BJ (cell line): ENCODE measurements around the gene EGLN1. TPM values are rescaled to one million over a fixed set of nuclear protein-coding genes. Genes with fewer than 3 reads are reported as not detected.

Experiments used
- CTCF ChIA-PET: fragments of 350-600 bp; formaldehyde crosslinking; extraction: SDS; loops from one replicate; lab custom pipeline; 2021; ENCODE audit warnings: antibody characterized with exemption, inconsistent platforms; lab: Yijun Ruan, JAX
- POLR2A ChIA-PET: fragments of 300-600 bp; sonication (Branson Sonifier 250); formaldehyde crosslinking; extraction: SDS; loops from one replicate; lab custom pipeline; 2021; ENCODE audit warnings: antibody characterized with exemption; lab: Charles Lee
- DNase-seq: peaks from one replicate; pipeline ENCODE4 v3.0.0-alpha.2; 2011; ENCODE audit warnings: low read depth
- H3K27me3 ChIP-seq: 2 replicates; pipeline ENCODE4 v1.6.0; 2011; ENCODE audit warnings: low read length; ENCODE audit not compliant: control insufficient read depth, insufficient read depth
- H3K36me3 ChIP-seq: 2 replicates; pipeline ENCODE4 v1.5.1; 2011; ENCODE audit warnings: low read length; ENCODE audit not compliant: control insufficient read depth, insufficient read depth
- H3K4me3 ChIP-seq: 2 replicates; pipeline ENCODE4 v1.5.1; 2011; ENCODE audit warnings: low read depth, mild to moderate bottlenecking, control low read depth, low read length
- polyA plus RNA-seq: library from polyadenylated mRNA; depleted of rRNA; stranded (reverse); fragments of >200 nt; gene quantifications from 2 replicates; pipeline ENCODE4 v1.2.3, GENCODE V29; 2011
- TF ChIP-seq, protein P1 (sequence below): IDR thresholded peaks from 2 replicates; pipeline ENCODE4 v1.5.1; 2011; ENCODE audit warnings: low read depth, mild to moderate bottlenecking, control low read depth, inconsistent platforms, low read length, moderate library complexity; ENCODE audit not compliant: insufficient read depth

Gene EGLN1
- polyA plus RNA-seq, 1 experiment, result 17.5 TPM

DNA sequence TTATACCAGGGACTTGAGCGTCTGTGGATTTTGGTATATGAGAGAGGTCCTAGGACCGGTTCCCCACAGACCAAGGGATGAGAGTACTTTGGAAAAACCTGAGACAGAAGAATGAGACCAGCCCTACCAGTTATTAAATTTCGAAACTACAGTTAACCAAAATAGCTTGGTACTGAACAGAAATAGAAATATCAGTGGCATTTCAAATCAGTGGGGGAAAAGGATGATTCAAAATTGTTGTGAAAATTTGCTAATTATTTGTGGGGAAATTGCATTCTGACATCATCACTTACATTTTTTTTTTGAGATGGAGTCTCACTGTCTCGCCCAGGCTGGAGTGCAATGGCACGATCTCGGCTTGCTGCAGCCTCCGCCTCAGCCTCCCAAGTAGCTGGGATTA, 92.6 kb downstream of the EGLN1 start:
- Histone ChIP-seq H3K27me3 (no peaks in the 10 kb centered on the region), H3K4me3 (no peak overlapping the region), H3K36me3 (no peaks in the 10 kb centered on the region)
- DNase-seq, result no peak
- TF ChIP-seq, protein P1, sequence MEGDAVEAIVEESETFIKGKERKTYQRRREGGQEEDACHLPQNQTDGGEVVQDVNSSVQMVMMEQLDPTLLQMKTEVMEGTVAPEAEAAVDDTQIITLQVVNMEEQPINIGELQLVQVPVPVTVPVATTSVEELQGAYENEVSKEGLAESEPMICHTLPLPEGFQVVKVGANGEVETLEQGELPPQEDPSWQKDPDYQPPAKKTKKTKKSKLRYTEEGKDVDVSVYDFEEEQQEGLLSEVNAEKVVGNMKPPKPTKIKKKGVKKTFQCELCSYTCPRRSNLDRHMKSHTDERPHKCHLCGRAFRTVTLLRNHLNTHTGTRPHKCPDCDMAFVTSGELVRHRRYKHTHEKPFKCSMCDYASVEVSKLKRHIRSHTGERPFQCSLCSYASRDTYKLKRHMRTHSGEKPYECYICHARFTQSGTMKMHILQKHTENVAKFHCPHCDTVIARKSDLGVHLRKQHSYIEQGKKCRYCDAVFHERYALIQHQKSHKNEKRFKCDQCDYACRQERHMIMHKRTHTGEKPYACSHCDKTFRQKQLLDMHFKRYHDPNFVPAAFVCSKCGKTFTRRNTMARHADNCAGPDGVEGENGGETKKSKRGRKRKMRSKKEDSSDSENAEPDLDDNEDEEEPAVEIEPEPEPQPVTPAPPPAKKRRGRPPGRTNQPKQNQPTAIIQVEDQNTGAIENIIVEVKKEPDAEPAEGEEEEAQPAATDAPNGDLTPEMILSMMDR, result no peak
- CTCF ChIA-PET, result interaction anchor here (1.2 kb wide), 1 partner anchor 336 kb away, joined by 3 read pairs; no protein-coding TSS in a partner anchor
- POLR2A ChIA-PET, result no interaction called here

DNA sequence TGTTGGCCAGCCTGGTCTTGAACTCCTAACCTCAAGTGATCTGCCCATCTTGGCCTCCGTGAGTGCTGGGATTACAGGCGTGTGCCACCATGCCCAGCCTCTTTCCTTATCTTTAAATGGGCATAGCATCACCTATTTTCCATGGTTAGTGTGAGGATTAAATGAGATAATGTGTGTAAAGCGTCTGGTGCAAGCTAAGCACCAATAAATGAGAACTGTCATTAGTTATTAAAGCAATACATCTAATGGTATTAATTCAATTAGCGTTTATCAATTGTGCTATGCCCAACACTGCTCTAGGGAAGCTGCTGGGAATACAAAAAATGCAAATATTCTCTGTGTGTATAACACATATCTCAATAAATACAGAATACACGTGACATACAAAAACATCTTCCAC, 94.5 kb downstream of the EGLN1 start:
- Histone ChIP-seq H3K4me3 (no peak overlapping the region), H3K27me3 (no peaks in the 10 kb centered on the region), H3K36me3 (no peaks in the 10 kb centered on the region)
- ChIA-PET CTCF (no interaction called here), POLR2A (no interaction called here)
- TF ChIP-seq, protein P1, result no peak
- no peak for DNase-seq

DNA sequence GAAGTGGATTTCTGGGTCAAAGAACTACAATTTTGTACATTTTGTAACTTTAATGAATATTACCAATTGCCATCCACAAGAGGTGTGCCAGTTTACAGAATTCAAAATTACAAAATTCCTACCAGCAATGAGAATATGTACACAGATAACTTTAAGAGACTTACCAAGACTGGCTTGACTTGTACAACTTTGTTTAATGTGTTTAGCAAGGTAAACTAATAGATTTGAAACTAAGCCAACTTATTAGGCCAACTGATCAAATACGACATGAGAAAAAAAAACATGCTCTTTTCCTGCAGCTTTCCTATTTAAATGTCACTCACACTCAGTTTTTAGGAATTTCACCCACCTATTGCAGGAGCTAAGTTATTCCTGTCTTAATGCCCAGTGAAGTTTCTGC, 95.8 kb downstream of the EGLN1 start:
- Histone ChIP-seq H3K36me3 (no peaks in the 10 kb centered on the region), H3K4me3 (no peak overlapping the region), H3K27me3 (no peaks in the 10 kb centered on the region)
- POLR2A ChIA-PET, result no interaction called here
- DNase-seq, result no peak
- TF ChIP-seq, protein P1, result no peak
- CTCF ChIA-PET, result interaction anchor here (1.0 kb wide), 1 partner anchor 16 kb away, joined by 3 read pairs; no protein-coding TSS in a partner anchor

DNA sequence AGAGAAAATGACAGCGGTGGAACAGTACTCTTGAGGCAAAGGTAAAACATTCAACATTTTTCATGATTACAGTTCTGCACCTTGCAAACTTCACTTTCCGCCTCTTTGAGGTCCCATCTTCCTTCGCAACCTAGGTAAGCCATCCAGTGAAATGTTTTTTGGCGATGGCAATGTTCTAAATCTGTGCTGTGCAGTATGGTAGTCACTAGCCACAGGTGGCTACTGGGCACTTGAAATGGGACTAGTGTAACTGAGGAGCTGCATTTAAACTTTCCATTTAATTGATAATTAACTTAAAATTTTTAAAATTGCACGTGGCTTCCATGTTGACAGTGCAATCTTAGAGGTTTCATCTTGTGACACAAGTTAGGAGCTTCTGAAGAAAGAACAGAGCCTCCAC, 97.4 kb downstream of the EGLN1 start:
- no peak for DNase-seq
- Histone ChIP-seq H3K27me3 (no peaks in the 10 kb centered on the region), H3K4me3 (no peak overlapping the region), H3K36me3 (no peaks in the 10 kb centered on the region)
- ChIA-PET CTCF (no interaction called here), POLR2A (no interaction called here)
- TF ChIP-seq, protein P1, result no peak

DNA sequence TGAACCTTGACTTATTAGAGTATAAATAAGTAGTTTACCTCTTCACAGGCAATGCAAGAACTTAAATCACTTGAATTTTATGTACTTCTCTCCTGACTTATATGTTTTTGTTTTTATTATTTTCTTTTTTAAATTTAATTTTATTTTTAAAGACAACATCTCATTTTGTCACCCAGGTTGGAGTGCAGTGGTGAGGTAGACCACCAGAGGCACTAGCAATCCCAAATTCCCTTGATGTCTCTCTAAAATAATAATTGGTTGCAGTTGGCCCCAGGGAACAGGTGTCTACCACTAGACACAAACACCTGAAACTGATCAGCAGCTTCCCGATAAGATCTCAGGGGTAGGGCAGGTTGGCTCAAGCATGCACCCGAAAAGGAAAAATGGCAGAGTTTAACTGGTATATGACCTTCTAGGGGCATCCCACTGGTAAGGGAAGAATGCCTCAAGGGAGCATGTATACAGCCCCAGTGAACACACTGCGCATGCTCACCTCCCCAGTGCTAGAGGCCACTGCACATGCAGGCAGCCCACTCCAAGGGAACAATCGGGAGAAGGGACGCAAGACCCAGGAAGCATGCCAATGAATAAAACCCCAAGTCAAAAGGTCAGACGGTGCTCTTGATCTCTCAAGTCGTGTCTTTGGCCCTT, 99.1 kb downstream of the EGLN1 start:
- TF ChIP-seq, protein P1, result no peak
- ChIA-PET POLR2A (no interaction called here), CTCF (no interaction called here)
- H3K4me3 ChIP-seq, result no peak overlapping the region
- H3K36me3 ChIP-seq, result no peaks in the 10 kb centered on the region
- no peak for DNase-seq
- H3K27me3 ChIP-seq, result no peaks in the 10 kb centered on the region
